Mesendoderm (in vitro differentiated cells): Measurements from ENCODE around the gene MAGI2.

Experiments used
- DNase-seq: peaks from one replicate; pipeline ENCODE4 v3.0.0; 2013
- H2AK5ac ChIP-seq: 2 replicates; pipeline ENCODE4 v1.6.1; 2013; ENCODE audit warnings: low read length, inconsistent platforms
- H2BK120ac ChIP-seq: 2 replicates; pipeline ENCODE4 v1.6.1; 2013; ENCODE audit warnings: low read depth, mild to moderate bottlenecking, low read length, moderate library complexity, mixed read lengths
- H2BK15ac ChIP-seq: replicated peaks from 2 replicates; pipeline ENCODE4 v1.6.1; 2013; ENCODE audit warnings: low read depth, mild to moderate bottlenecking, moderate library complexity
- H2BK5ac ChIP-seq: 2 replicates; pipeline ENCODE4 v1.6.1; 2013; ENCODE audit warnings: low read length, inconsistent platforms
- H3K18ac ChIP-seq: 2 replicates; pipeline ENCODE4 v1.6.1; 2013; ENCODE audit warnings: mild to moderate bottlenecking, low read length, mixed read lengths
- H3K23ac ChIP-seq: one replicate; pipeline ENCODE4 v1.6.1; 2013; ENCODE audit warnings: low read length
- H3K27ac ChIP-seq: 2 replicates; pipeline ENCODE4 v1.5.1; 2013; ENCODE audit warnings: low read depth, mild to moderate bottlenecking, inconsistent platforms, low read length, moderate library complexity
- H3K27me3 ChIP-seq: 2 replicates; pipeline ENCODE4 v1.6.1; 2013; ENCODE audit warnings: low read length, control low read depth, mild to moderate bottlenecking, inconsistent platforms; ENCODE audit not compliant: insufficient read depth, poor library complexity
- H3K36me3 ChIP-seq: 2 replicates; pipeline ENCODE4 v1.6.1; 2013; ENCODE audit warnings: low read length, inconsistent platforms; ENCODE audit not compliant: control insufficient read depth, insufficient read depth
- H3K4ac ChIP-seq: one replicate; pipeline ENCODE4 v1.6.1; 2013; ENCODE audit warnings: low read depth, mild to moderate bottlenecking, low read length, moderate library complexity
- H3K4me1 ChIP-seq: 2 replicates; pipeline ENCODE4 v1.6.1; 2013; ENCODE audit warnings: low read depth, low read length, inconsistent platforms; ENCODE audit not compliant: control insufficient read depth
- H3K4me2 ChIP-seq: 2 replicates; pipeline ENCODE4 v1.6.1; 2013; ENCODE audit warnings: low read length
- H3K4me3 ChIP-seq: 2 replicates; pipeline ENCODE4 v1.5.1; 2013; ENCODE audit warnings: mild to moderate bottlenecking, low read length
- H3K56ac ChIP-seq: one replicate; pipeline ENCODE4 v1.6.1; 2013; ENCODE audit warnings: low read length
- H3K79me1 ChIP-seq: 2 replicates; pipeline ENCODE4 v1.6.1; 2013; ENCODE audit warnings: low read length, inconsistent platforms
- H3K79me2 ChIP-seq: 2 replicates; pipeline ENCODE4 v1.6.1; 2013; ENCODE audit warnings: mild to moderate bottlenecking, low read length; ENCODE audit not compliant: control insufficient read depth, insufficient read depth
- H3K9ac ChIP-seq: 2 replicates; pipeline ENCODE4 v1.6.1; 2013; ENCODE audit warnings: low read length, inconsistent platforms
- H4K5ac ChIP-seq: one replicate; pipeline ENCODE4 v1.6.1; 2013; ENCODE audit warnings: low read length
- H4K8ac ChIP-seq: one replicate; pipeline ENCODE4 v1.6.1; 2013; ENCODE audit warnings: low read depth, mild to moderate bottlenecking, control low read depth, low read length, moderate library complexity
- WGBS: extraction: QIAGEN DNeasy Blood & Tissue Kit; methylation state at CpG from one replicate; pipeline ENCODE4 v1.1.7; 2013; ENCODE audit warnings: low lambda C conversion rate, missing lambda C conversion rate; ENCODE audit not compliant: insufficient coverage; ENCODE audit errors: extremely low coverage; 5-methylcytosine and 5-hydroxymethylcytosine counted together

Gene MAGI2

DNA sequence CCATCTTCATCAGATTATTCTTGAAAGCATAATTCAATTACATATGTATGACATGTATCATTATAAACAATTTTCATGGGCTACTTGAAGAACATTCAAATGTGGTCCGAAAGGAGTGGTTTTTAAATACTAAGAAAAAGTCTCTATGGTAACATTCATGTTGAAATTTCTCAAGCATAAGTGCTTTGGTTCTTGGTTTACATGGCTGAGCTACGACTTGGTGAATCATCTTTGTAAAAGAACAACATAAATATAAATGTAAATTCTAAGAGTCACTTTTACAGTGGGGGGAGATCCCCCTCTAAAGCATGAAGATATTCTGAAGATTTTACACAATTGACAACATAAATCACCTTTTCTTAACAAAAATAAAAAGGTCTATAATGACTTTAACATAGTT is 118.6 kb downstream of the MAGI2 start:
- Histone ChIP-seq H4K8ac (no peak overlapping the region), H3K4me1 (no peaks in the 10 kb centered on the region), H3K4me3 (no peak overlapping the region), H2BK5ac (no peak overlapping the region), H3K9ac (no peak overlapping the region), H3K56ac (no peak overlapping the region), H3K18ac (no peak overlapping the region), H3K23ac (no peak overlapping the region), H4K5ac (no peak overlapping the region), H3K27ac (no peak overlapping the region), H3K27me3 (no peaks in the 10 kb centered on the region), H3K36me3 (no peaks in the 10 kb centered on the region), H2BK15ac (no peak overlapping the region), H2BK120ac (no peak overlapping the region), H3K79me2 (no peaks in the 10 kb centered on the region), H2AK5ac (no peak overlapping the region), H3K4me2 (no peak overlapping the region), H3K4ac (no peak overlapping the region), H3K79me1 (no peaks in the 10 kb centered on the region)
- DNase-seq: no peak
- WGBS: no CpG with 5 or more reads among the region's 2 CpGs

DNA sequence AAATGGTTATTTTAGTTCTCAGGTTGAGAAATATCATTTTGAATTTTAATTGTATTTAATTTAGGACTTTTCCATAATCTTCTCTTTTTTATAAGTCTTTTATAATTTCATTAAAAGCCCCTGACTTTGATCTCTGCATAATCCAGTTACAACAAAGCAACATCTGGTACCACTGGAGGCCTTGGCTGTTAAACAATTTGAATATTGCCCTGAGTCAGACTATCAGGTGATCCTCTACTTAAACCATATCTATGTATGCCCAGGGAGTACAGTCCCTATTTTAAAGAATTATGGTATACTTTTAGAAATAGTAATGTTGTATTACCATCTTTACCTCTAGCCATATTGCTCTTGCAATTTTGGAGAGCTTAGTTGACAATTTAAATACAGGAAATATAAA is 119.1 kb downstream of the MAGI2 start:
- no peak overlapping the region for H2BK120ac ChIP-seq
- no peak overlapping the region for H3K4me2 ChIP-seq
- no peak overlapping the region for H3K56ac ChIP-seq
- no peaks in the 10 kb centered on the region for H3K79me1 ChIP-seq
- H3K27me3 ChIP-seq: no peaks in the 10 kb centered on the region
- H2BK15ac ChIP-seq: no peak overlapping the region
- no peak overlapping the region for H2BK5ac ChIP-seq
- H3K23ac ChIP-seq: no peak overlapping the region
- no peak overlapping the region for H3K4ac ChIP-seq
- H3K79me2 ChIP-seq: no peaks in the 10 kb centered on the region
- no peak overlapping the region for H3K4me3 ChIP-seq
- H4K8ac ChIP-seq: no peak overlapping the region
- H3K9ac ChIP-seq: no peak overlapping the region
- H3K4me1 ChIP-seq: no peaks in the 10 kb centered on the region
- no peak overlapping the region for H3K18ac ChIP-seq
- DNase-seq: no peak
- H3K36me3 ChIP-seq: no peaks in the 10 kb centered on the region
- H2AK5ac ChIP-seq: no peak overlapping the region
- H4K5ac ChIP-seq: no peak overlapping the region
- no peak overlapping the region for H3K27ac ChIP-seq

DNA sequence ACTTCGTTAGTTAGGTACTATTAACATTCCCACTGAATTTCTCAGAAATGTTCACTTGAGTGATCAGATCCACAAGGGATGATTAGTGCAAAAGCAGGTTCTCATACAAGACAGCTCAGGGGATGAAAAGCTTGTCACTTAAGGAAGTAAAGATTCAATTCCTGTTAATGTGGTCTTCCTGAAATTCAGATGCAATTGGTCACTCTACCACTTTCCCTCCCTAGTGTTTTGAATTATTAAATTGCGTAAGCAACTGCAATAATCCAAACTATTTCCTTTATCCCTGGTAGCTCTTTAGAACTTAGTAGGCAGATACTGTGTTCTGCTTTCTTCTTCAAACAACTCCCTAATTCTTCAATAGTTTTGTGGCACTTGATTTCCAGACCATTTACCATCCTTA is 121.4 kb downstream of the MAGI2 start:
- no peak overlapping the region for H2BK120ac ChIP-seq
- no CpG with 5 or more reads among the region's 2 CpGs for WGBS
- DNase-seq: no peak
- H3K27me3 ChIP-seq: no peaks in the 10 kb centered on the region
- H3K23ac ChIP-seq: no peak overlapping the region
- H3K9ac ChIP-seq: no peak overlapping the region
- no peaks in the 10 kb centered on the region for H3K36me3 ChIP-seq
- no peaks in the 10 kb centered on the region for H3K79me1 ChIP-seq
- no peak overlapping the region for H2BK15ac ChIP-seq
- no peak overlapping the region for H3K4me3 ChIP-seq
- no peaks in the 10 kb centered on the region for H3K79me2 ChIP-seq
- no peak overlapping the region for H3K27ac ChIP-seq
- no peak overlapping the region for H4K8ac ChIP-seq
- no peak overlapping the region for H4K5ac ChIP-seq
- no peak overlapping the region for H3K56ac ChIP-seq
- no peak overlapping the region for H2BK5ac ChIP-seq
- H3K4me1 ChIP-seq: no peaks in the 10 kb centered on the region
- H2AK5ac ChIP-seq: no peak overlapping the region
- H3K4me2 ChIP-seq: no peak overlapping the region
- H3K4ac ChIP-seq: no peak overlapping the region
- no peak overlapping the region for H3K18ac ChIP-seq

DNA sequence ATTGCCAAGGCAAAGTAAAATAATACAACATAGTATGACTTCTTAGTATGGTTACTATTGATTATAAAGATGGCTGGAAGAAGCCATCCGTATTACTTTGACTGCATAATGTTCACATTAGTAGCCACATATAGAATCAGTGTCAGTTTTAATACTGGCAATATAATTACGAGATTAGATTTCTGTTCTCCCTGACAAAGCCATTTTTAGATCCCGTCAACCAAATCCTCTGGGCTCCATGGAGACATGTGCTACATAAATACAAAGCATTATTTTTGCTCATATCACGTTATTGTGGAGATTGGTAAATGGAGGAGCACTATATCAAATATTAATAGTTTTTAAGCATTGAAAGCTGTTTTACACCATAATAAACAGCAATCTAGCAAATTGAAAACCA is 124.0 kb downstream of the MAGI2 start:
- no CpG with 5 or more reads among the region's 4 CpGs for WGBS
- no peak overlapping the region for H2BK5ac ChIP-seq
- no peak overlapping the region for H3K56ac ChIP-seq

DNA sequence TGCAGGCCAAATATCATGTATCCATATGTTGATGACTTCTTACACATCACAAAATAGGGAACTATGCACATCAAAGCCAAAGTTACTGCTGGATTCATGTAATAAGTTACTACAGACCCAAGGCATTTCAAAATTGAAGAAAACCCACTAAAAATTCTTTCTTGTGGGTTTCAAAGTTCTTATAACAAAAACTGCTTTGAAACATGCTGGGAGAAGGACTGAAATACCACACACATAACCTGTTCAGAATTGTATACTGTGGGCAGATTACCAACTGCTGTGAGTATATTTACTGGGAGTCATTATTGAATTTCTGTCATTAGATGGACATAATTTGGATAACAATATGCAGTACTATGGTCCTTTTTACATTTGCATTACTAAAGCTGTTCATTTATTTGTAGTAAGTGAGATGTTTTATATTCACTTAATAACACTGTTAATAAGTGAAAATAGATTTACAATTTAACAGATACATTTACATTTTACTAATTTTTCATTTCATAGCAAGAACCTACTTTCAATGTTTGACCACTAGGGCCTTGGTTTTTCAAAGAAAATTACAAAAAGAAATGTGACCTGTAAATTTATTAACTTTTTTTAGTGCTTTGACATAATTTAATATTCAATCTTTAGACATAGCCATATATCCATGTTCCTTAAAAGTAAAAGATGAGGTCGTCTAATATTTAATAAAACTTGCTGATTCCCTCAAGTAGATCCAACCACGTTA is 132.6 kb downstream of the MAGI2 start:
- H3K27ac ChIP-seq: no peak overlapping the region
- no peaks in the 10 kb centered on the region for H3K79me2 ChIP-seq
- H3K56ac ChIP-seq: no peak overlapping the region
- H4K5ac ChIP-seq: no peak overlapping the region
- no peak overlapping the region for H3K4me3 ChIP-seq
- no peak overlapping the region for H3K4me2 ChIP-seq
- DNase-seq: no peak
- no CpG with 5 or more reads among the region's 2 CpGs for WGBS
- H3K79me1 ChIP-seq: no peaks in the 10 kb centered on the region
- peak overlapping the region; percentile 57 for H2BK15ac ChIP-seq
- no peaks in the 10 kb centered on the region for H3K36me3 ChIP-seq
- no peak overlapping the region for H2AK5ac ChIP-seq
- H2BK5ac ChIP-seq: no peak overlapping the region
- no peak overlapping the region for H3K4ac ChIP-seq
- H4K8ac ChIP-seq: no peak overlapping the region
- no peaks in the 10 kb centered on the region for H3K27me3 ChIP-seq
- H3K4me1 ChIP-seq: no peaks in the 10 kb centered on the region
- H3K23ac ChIP-seq: no peak overlapping the region
- H3K9ac ChIP-seq: no peak overlapping the region
- H2BK120ac ChIP-seq: no peak overlapping the region
- H3K18ac ChIP-seq: no peak overlapping the region

More for the DNA sequence above, 124.0 kb downstream of the MAGI2 start:
- Histone ChIP-seq H3K23ac (no peak overlapping the region), H2BK120ac (no peak overlapping the region), H3K36me3 (no peaks in the 10 kb centered on the region), H3K79me2 (no peaks in the 10 kb centered on the region), H3K27me3 (no peaks in the 10 kb centered on the region), H3K4ac (no peak overlapping the region), H3K4me3 (no peak overlapping the region), H3K27ac (no peak overlapping the region), H3K4me2 (no peak overlapping the region), H2BK15ac (no peak overlapping the region), H3K18ac (no peak overlapping the region), H4K5ac (no peak overlapping the region), H2AK5ac (no peak overlapping the region), H3K9ac (no peak overlapping the region), H3K79me1 (no peaks in the 10 kb centered on the region), H3K4me1 (no peaks in the 10 kb centered on the region), H4K8ac (no peak overlapping the region)
- DNase-seq: no peak

DNA sequence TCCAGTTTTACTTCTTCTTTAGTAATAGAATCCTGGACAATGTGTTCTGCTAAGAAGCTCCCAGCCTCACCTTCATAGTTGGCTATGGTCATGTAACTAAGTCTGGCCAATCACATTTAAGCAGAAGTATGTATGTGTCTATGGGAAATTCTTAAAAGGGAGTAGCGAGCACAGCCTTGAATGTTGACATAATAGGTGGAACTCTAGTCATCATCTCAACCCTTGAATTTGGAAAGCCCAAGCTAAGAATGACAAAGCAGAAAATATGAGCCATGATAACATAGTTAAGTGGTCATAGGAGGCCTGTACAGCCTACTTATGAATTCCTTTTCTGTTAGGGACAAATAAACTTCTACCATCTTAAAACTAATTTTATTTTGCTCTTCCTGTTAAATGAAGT is 134.1 kb downstream of the MAGI2 start:
- no peak overlapping the region for H3K9ac ChIP-seq
- no peaks in the 10 kb centered on the region for H3K79me1 ChIP-seq
- H3K23ac ChIP-seq: no peak overlapping the region
- H3K18ac ChIP-seq: no peak overlapping the region
- no peaks in the 10 kb centered on the region for H3K27me3 ChIP-seq
- no peak overlapping the region for H2BK15ac ChIP-seq
- H4K8ac ChIP-seq: no peak overlapping the region
- no peak overlapping the region for H4K5ac ChIP-seq
- H3K36me3 ChIP-seq: no peaks in the 10 kb centered on the region
- no peak overlapping the region for H3K4ac ChIP-seq
- no peak overlapping the region for H2BK5ac ChIP-seq
- H3K56ac ChIP-seq: no peak overlapping the region
- no peaks in the 10 kb centered on the region for H3K79me2 ChIP-seq
- H3K4me1 ChIP-seq: no peaks in the 10 kb centered on the region
- no CpG with 5 or more reads among the region's 1 CpG for WGBS
- H3K27ac ChIP-seq: no peak overlapping the region
- no peak for DNase-seq
- H2BK120ac ChIP-seq: no peak overlapping the region
- H3K4me2 ChIP-seq: no peak overlapping the region
- no peak overlapping the region for H3K4me3 ChIP-seq
- no peak overlapping the region for H2AK5ac ChIP-seq
